DND-41 (cell line): ENCODE results near the gene FBXO9.

ENCODE experiments used
- ATAC-seq: fragments of 200-7000 bp; cut with Tn5 transposase; 3 replicates; pipeline ENCODE4 v1.9.1; 2021; ENCODE audit warnings: low read depth; ENCODE audit not compliant: insufficient read depth
- DNase-seq: peaks from one replicate; pipeline ENCODE4 v3.0.0-alpha.2; 2020
- H2AFZ ChIP-seq: 2 replicates; pipeline ENCODE4 v1.6.0; 2012; ENCODE audit warnings: low read depth, low read length
- H3K27ac ChIP-seq: 2 replicates; pipeline ENCODE4 v1.5.1; 2012; ENCODE audit warnings: low read length, inconsistent platforms
- H3K27me3 ChIP-seq: fragments of 200-600 bp; sonication (generic); 2 replicates; pipeline ENCODE4 v1.6.0; 2012; ENCODE audit warnings: low read length, mild to moderate bottlenecking, inconsistent platforms; ENCODE audit not compliant: insufficient read depth, poor library complexity
- H3K36me3 ChIP-seq: 2 replicates; pipeline ENCODE4 v1.5.1; 2012; ENCODE audit warnings: low read length, inconsistent platforms; ENCODE audit not compliant: insufficient read depth
- H3K4me1 ChIP-seq: 2 replicates; pipeline ENCODE4 v1.5.1; 2012; ENCODE audit warnings: mild to moderate bottlenecking, low read length; ENCODE audit not compliant: insufficient read depth
- H3K4me2 ChIP-seq: 2 replicates; pipeline ENCODE4 v1.6.0; 2012; ENCODE audit warnings: mild to moderate bottlenecking, moderate library complexity, low read length, inconsistent platforms; ENCODE audit not compliant: insufficient read depth
- H3K4me3 ChIP-seq, 2 experiments: fragments of 200-600 bp in 1 of 2; shearing (Covaris generic) in 1 of 2; 2 replicates each; pipeline ENCODE4 v1.5.1; 2012 to 2016; ENCODE audit warnings: inconsistent platforms in 2 of 2, low read length in 2 of 2, mild to moderate bottlenecking in 2 of 2, low read depth in 1 of 2, moderate library complexity in 1 of 2
- H3K79me2 ChIP-seq: 2 replicates; pipeline ENCODE4 v1.6.0; 2012; ENCODE audit warnings: low read length, inconsistent platforms; ENCODE audit not compliant: insufficient read depth
- H3K9ac ChIP-seq: 2 replicates; pipeline ENCODE4 v1.6.0; 2012; ENCODE audit warnings: low read depth, mild to moderate bottlenecking, inconsistent platforms, low read length, moderate library complexity
- H3K9me3 ChIP-seq: 2 replicates; pipeline ENCODE4 v1.5.1; 2012; ENCODE audit warnings: low read length, moderate library complexity, mild to moderate bottlenecking, inconsistent platforms; ENCODE audit not compliant: insufficient read depth, severe bottlenecking
- H4K20me1 ChIP-seq: 2 replicates; pipeline ENCODE4 v1.6.0; 2012; ENCODE audit warnings: low read length; ENCODE audit not compliant: insufficient read depth
- CTCF ChIP-seq: IDR thresholded peaks from 2 replicates; pipeline ENCODE4 v1.5.1; 2012; ENCODE audit warnings: borderline replicate concordance, low read length, moderate library complexity, mild to moderate bottlenecking; ENCODE audit not compliant: poor library complexity, severe bottlenecking; ENCODE audit errors: extremely low read depth
- EZH2 ChIP-seq: IDR thresholded peaks from 3 replicates; pipeline ENCODE4 v1.6.1; 2012; ENCODE audit warnings: borderline replicate concordance, low read depth, mild to moderate bottlenecking, moderate library complexity, low read length, inconsistent platforms; ENCODE audit not compliant: severe bottlenecking

FBXO9 gene

GRCh38 chr6:53042112-53042511 is 23.1 kb upstream of the FBXO9 start:
- no peaks in the 10 kb centered on the region for H3K27me3 ChIP-seq
- no peak overlapping the region for H3K4me3 ChIP-seq
- no peaks in the 10 kb centered on the region for H3K79me2 ChIP-seq
- H4K20me1 ChIP-seq: no peaks in the 10 kb centered on the region
- TF ChIP-seq EZH2: no peak
- TF ChIP-seq CTCF: no peak
- H3K4me1 ChIP-seq: no peaks in the 10 kb centered on the region
- DNase-seq (no peak), ATAC-seq (no peak)
- no peak overlapping the region for H3K4me2 ChIP-seq
- no peak overlapping the region for H2AFZ ChIP-seq
- peaks cover 44% of the 10 kb centered on the region for H3K36me3 ChIP-seq
- H3K9me3 ChIP-seq: no peaks in the 10 kb centered on the region
- H3K9ac ChIP-seq: no peak overlapping the region
- H3K27ac ChIP-seq: no peak overlapping the region

DNA sequence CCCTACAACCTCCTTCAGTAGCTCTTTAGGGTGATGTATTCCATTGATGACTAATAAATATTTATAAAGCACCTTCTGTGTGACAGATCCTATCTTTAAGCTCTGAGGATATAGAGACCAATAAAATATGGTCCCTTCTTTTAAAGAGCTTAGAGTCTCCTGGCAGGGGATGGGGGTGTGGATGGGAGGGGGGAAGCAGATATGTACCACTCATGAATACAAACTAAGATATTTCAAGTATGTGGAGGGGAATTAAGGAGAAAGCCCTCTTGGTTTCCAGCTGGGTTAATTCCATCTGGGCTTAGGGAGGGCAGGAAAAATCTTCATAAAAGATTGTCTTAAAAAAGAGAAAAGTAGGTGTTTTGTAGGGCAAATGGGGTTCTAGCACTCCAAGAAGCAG is 21.6 kb upstream of the FBXO9 start:
- H3K4me1 ChIP-seq: peaks cover 8% of the 10 kb centered on the region
- no peak for ATAC-seq
- H3K9me3 ChIP-seq: no peaks in the 10 kb centered on the region
- H3K27ac ChIP-seq: no peak overlapping the region
- peaks cover 32% of the 10 kb centered on the region for H3K36me3 ChIP-seq
- peaks cover 4% of the 10 kb centered on the region; the same call in 1 of the 2 replicates for H3K79me2 ChIP-seq
- H3K4me3 ChIP-seq: no peak overlapping the region
- DNase-seq: no peak
- 0 out of 2 replicates have a peak, but pooled peaks cover 8% of the 10 kb centered on the region for H4K20me1 ChIP-seq
- no peak overlapping the region for H2AFZ ChIP-seq
- TF ChIP-seq EZH2: no peak
- TF ChIP-seq CTCF: no peak
- no peak overlapping the region for H3K4me2 ChIP-seq
- no peak overlapping the region for H3K9ac ChIP-seq
- no peaks in the 10 kb centered on the region for H3K27me3 ChIP-seq

DNA sequence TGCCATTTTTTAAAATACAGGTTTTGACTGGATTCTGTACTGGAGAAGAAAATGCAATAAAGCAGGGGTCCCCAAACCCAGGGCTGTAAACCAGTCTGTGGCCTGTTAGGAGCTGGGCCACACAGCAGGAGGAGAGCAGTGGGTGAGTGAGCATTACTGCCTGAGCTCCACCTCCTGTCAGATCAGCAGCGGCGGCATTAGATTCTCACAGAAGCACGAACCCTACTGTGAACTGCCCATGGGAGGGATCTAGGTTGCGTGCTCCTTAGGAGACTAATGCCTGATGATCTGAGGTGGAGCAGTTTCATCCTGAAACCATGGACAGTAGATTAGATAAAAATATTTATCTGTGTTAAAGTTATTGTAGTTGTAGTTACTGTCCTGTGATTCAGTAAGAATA is 21.1 kb upstream of the FBXO9 start:
- Histone ChIP-seq H3K27me3 (no peaks in the 10 kb centered on the region), H3K4me3 (no peak overlapping the region), H3K4me1 (peaks cover 13% of the 10 kb centered on the region), H4K20me1 (0 out of 2 replicates have a peak, but pooled peaks cover 8% of the 10 kb centered on the region), H3K79me2 (peaks cover 4% of the 10 kb centered on the region; the same call in 1 of the 2 replicates), H3K27ac (no peak overlapping the region), H2AFZ (no peak overlapping the region), H3K36me3 (peaks cover 27% of the 10 kb centered on the region), H3K9me3 (no peaks in the 10 kb centered on the region), H3K4me2 (no peak overlapping the region), H3K9ac (no peak overlapping the region)
- no peak for DNase-seq
- no peak for ATAC-seq
- TF ChIP-seq EZH2: no peak
- TF ChIP-seq CTCF: no peak

GRCh38 chr6:53044572-53044971 is 20.6 kb upstream of the FBXO9 start:
- H3K27ac ChIP-seq: no peak overlapping the region
- DNase-seq: no peak
- no peak overlapping the region for H2AFZ ChIP-seq
- no peak overlapping the region for H3K9ac ChIP-seq
- 0 out of 2 replicates have a peak, but pooled peaks cover 8% of the 10 kb centered on the region for H4K20me1 ChIP-seq
- H3K4me2 ChIP-seq: no peak overlapping the region
- no peak overlapping the region for H3K4me3 ChIP-seq
- peaks cover 22% of the 10 kb centered on the region for H3K36me3 ChIP-seq
- no peaks in the 10 kb centered on the region for H3K27me3 ChIP-seq
- no peaks in the 10 kb centered on the region for H3K9me3 ChIP-seq
- no peak for TF ChIP-seq EZH2
- TF ChIP-seq CTCF: no peak
- no peak for ATAC-seq
- peaks cover 4% of the 10 kb centered on the region; the same call in 1 of the 2 replicates for H3K79me2 ChIP-seq
- H3K4me1 ChIP-seq: peaks cover 18% of the 10 kb centered on the region
